HG03571 (cell line): ENCODE data around the gene DAG1.

Source experiments
- ATAC-seq: cut with Tn5 transposase; IDR thresholded peaks from one replicate; pipeline ENCODE4 v1.9.1; 2021; ENCODE audit not compliant: unreplicated experiment

Gene DAG1

GRCh38 chr3:49469936-49470713 lies at the start of gene DAG1:
DAG1 (plus strand) TSS chr3:49470267; CDS start chr3:49510535, 40,268 bp downstream.
- peak; percentile 71 for ATAC-seq

DNA sequence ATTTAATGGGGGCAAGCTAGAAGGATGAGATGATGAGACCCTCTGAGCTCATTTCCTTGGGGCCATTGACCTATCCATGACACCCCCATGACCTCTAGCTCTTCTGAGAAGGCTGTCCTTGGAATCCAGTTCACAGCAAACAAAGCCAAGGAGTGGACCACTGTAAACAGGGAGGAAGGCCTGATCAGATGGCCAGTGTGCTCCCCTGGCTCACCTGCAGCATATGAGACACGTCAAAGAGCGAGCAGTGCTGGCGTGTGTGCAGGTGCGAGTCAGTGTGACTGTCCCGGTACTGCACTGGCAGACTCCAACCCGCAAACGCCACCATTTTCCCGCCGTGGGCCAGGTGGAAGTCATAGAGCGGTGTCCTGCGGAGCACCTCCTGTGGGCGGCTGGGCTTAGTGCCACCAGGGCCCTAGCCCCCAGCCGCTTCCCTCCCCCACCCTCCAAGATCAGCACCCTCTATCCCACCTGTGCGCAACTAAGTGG lies 48.1 kb upstream of the DAG1 start:
- no peak for ATAC-seq

DNA sequence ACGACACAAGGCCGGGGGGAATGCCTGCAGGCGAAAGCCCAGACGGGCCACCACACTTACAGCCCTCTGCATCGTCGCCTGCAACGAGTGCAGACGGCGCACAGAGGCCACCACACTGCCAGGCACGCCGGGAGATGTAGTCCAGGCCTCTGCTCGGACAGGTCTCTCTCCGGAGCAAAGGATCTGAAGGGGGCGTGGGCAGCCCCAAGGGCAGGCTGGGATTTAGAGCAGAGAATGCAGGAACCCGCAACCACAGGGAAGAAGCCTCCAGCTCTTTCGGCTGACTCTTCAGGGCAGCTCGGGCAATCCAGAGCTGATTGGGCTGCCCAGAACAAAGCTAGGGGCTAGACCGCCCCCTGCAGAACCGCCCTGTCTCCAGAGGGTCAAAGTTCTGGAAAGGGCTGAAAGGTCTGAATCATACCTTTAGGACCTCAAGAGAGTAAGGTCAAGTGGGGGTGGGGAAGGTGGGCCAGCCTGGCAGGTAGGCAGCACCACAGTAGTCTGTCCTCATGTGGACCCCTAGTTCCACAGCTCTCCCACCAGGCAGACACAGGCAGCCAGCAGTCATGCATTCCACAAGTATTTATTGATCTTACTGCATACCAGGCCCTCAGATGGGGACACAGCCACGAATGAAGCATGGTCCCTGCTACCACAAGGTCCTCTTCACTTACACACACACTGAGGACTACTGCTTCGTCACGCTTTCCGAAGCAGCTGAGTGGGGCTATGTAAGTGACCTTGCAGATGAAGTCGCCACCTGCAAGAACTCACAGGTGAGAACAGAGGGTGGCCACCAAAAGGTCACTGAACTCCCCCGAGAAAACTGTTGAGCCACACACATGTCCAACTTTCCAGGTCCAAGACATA lies 47.5 kb upstream of the DAG1 start, which contains the start of gene AMT:
AMT (minus strand) TSS at position 95 of the 870 bp plus-strand sequence; CDS start at position 72, 23 bp downstream.
- ATAC-seq = no peak

DNA sequence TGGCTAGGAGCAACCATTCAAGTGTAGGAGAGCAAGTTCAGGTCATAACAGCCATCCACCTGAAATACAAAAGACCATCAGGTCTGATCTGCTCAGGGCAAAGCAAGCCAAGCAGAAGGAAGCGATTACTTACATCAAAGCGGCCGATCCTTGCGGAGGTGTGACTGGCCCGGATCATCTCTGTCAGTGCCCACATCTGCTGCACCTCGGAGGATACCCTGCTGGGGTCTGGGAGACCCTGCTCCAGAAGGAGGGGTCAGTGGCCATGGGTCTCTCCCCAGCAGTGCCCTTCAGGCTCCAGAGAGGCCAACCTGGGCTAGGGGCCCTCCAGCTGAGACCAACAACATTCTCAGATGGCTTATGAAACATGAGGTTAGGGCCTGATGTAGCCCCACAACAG lies 45.3 kb upstream of the DAG1 start:
- no peak for ATAC-seq

GRCh38 chr3:49427586-49427985 lies 42.5 kb upstream of the DAG1 start:
- ATAC-seq = no peak

DNA sequence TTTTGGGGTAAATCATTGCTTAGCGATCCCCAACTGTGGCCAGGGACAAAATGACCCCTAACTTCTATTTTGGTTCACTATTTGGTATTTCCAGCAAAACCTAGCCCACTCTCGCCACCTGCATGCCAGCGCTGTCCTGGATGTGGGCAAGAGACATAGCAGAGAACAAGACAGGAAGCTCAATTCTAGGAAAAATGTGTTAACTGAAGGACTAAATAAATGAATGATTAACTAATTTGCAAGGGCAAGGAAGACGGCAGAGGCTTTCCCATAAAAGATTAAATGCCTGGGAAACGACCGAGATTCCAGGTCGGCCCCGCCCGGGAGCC lies 41.4 kb upstream of the DAG1 start:
- no peak for ATAC-seq

GRCh38 chr3:49434731-49435130 lies 35.3 kb upstream of the DAG1 start:
- ATAC-seq = no peak

DNA sequence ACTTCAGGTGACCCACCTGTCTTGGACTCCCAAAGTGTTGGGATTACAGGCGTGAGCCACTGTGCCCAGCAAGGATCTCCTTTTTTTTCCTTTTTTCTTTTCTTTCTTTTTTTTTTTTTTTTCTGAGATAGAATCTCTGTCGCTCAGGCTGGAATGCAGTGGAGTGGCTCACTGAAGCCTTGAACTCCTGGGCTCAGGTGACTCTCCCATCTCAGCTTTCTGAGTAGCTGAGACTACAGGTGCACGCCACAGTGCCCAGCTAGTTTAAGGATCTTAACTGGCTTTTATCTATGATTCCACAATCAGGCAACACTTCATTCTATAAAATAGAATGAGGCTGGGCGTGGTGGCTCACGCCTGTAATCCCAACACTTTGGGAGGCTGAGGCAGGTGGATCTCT lies 24.7 kb upstream of the DAG1 start:
- no peak for ATAC-seq

GRCh38 chr3:49453621-49454020 lies 16.4 kb upstream of the DAG1 start:
- ATAC-seq = no peak

GRCh38 chr3:49454458-49454857 lies 15.6 kb upstream of the DAG1 start:
- ATAC-seq = no peak

- ATAC-seq = no peak
Measured at GRCh38 chr3:49454898-49455681, 15.0 kb upstream of the DAG1 start.

DNA sequence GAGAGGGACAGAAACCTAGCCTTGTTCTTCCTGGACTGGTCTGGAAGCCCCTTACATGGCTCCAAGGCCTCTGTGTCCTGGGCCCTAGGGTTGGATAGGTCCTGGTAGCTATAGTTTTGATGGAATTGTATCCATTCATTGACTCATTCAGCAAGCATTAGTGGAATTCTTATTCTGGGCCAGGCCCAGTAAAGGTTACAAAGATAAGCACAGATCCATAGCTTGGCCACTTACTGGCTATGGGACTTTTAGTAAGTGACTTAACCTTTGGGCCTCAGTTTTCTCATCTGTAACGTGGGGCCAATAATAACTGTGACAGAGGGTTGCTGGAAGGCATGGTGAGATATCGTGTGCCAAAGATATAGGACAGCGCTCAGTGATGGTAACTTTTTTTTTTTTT lies 13.6 kb upstream of the DAG1 start:
- ATAC-seq = no peak

GRCh38 chr3:49460188-49460890 lies 9.7 kb upstream of the DAG1 start:
- ATAC-seq = no peak

DNA sequence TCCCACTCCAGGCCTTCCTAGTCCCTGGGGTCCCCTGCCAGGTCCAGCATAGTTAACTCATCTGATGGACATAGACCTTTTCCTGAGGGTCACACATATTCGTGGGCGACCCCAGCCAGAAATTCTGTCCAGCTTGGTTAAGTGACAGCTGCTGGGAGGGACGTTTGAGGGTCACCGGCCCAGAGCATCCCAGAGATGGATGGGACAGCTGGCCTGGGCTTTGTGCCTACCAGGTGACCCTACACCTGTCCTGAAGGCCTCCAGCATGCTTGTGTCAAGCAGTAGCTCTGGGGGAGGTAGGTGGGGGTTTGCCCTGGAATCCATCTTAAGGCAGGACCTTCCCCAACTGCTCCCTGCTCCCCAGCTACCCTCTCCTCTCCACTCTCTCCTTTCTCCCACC lies 9.1 kb upstream of the DAG1 start:
- ATAC-seq = no peak

GRCh38 chr3:49461443-49462171 lies 8.5 kb upstream of the DAG1 start:
- no peak for ATAC-seq

GRCh38 chr3:49462222-49462621 lies 7.8 kb upstream of the DAG1 start:
- ATAC-seq = no peak

DNA sequence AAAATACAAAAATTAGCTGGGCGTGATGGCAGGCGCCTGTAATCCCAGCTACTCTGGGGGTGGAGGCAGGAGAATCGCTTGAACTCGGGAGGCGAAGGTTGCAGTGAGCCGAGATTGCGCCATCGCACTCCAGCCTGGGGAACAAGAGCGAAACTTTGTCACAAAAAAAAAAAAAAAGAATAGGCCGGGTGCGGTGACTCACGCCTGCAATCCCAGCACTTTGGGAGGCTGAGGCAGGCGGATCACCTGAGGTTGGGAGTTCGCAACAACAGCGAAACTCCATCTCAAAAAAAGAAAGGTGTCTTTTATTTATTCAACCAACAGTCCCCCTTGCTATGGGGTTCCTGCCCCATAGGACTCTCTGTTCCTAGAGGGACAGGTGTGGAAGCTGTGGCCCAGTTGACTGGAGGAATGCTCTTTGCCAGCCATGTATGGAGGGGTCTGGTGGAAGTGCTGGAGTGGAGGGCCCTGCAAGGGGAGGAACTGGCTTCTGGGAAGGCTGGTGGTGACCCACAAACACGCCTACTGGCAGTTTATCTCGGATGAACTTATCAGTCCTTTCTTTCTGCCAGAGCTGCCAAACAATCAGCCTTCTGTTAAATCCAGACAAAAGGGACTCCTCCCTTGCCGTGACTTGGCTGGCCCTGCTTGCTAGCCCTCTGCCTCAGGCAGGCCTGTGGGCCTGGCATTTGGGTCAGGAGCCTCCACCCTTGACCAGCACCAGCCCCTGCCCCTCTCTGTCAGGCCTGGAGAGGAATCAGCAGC lies 4.6 kb upstream of the DAG1 start:
- ATAC-seq = no peak

- no peak for ATAC-seq
Measured at GRCh38 chr3:49466085-49466484, 4.0 kb upstream of the DAG1 start.
